HG02840 (cell line): ENCODE results near the gene ARMC7.
"Not testable (repeated sequence)": the region's sequence is repeated elsewhere in the genome, so short reads cannot be mapped to it uniquely, and the experiment has no call there.

Experiments
- ATAC-seq: cut with Tn5 transposase; IDR thresholded peaks from one replicate; pipeline ENCODE4 v1.9.1; 2021; ENCODE audit warnings: mild to moderate bottlenecking, moderate library complexity, moderate number of reproducible peaks; ENCODE audit not compliant: unreplicated experiment, low FRiP score

The ARMC7 gene

GRCh38 chr17:75109407-75110233 lies at the start of gene ARMC7:
Gene ARMC7 (plus strand): TSS chr17:75109969. CDS start chr17:75110289, 320 bp downstream.
- ATAC-seq = peak; percentile 59

DNA sequence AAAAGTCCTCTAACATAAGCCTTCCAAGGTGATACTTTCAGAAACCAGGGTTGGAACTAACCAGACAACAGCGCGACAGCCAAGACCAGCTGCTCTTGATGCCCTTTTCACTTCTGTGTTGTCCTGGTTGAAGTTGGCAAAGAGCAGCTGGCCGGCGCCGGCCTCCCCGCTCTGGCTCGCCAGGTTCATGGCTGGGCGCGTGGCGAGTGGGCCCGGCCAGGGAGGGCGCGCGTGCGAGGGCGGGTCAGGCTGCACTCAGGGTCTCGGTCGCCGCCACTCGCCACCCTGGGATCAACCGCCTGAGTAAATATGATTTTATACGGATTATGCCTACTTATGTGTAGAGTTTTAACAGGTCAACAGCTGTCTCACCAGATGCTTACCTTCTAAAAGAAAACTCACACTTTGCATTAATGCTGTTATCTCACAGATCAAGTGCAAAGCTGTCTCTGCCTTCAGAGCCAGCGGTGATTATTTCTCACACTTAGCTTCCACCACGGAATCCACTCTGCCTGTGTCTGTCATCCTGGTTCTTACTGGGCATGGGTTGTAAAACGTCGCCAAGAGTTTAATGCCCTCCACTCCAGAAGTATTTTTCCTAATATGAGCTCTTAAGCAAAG lies 49.2 kb upstream of the ARMC7 start:
- no peak for ATAC-seq

DNA sequence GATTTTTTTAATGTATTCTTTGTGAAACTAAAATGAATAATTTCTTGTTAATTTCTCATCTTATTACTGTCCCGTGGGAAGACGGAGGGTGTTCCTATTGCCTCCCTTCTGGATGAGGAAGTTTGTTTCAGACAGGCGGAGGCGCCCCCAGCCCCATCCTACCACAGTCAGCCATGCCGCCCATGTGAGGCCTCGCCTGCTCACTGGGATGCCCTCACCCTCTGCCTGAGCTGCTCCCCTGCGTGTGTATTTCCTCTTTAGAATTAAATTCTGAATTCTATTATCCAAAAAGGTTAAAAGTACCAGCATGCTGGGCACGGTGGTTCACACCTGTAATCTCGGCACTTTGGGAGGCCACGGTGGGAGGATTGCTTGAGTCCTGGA lies 48.7 kb upstream of the ARMC7 start:
- ATAC-seq = no peak

GRCh38 chr17:75061618-75062017 lies 48.2 kb upstream of the ARMC7 start:
- ATAC-seq = no peak

DNA sequence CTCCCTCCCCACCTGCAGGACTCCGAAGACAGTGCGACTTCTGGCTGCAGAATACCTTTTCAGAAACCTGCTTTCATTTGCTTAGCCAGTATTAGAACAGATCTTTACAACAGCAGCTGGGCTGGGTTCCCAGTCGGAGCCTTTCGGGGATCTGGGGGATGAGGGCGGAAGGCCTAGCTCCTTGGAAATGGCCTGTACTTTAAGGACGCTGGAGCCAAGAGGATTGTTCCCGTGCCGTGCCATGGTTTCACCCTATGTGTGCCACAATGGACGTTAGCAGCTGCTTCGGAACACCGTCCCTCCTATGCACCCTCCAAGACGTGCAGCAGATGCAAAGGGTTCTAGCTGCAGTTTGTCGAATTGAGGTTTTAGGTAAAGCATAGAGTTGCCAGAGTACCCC lies 46.6 kb upstream of the ARMC7 start:
- ATAC-seq = no peak

- ATAC-seq = no peak
Measured at GRCh38 chr17:75063626-75064025, 46.1 kb upstream of the ARMC7 start.

DNA sequence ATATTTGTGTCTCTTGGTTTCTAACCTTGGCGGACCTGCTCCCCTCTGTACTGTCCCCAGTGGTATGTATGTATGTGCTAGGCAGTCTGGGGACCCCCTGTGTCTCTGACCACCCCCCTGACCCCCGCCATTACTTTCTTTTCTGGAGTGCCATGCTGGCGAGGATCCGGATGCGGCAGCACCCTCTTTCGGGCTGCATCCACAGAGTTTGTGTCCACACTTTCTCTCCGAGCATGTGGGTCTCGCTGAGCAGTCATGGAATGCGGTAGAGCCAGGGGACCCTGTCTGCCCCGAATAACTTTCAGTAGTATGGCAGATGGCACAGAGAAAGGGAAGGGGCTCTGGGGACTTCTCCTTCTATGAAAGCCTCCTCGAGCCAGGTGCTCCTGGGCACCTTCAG lies 45.7 kb upstream of the ARMC7 start:
- no peak for ATAC-seq

DNA sequence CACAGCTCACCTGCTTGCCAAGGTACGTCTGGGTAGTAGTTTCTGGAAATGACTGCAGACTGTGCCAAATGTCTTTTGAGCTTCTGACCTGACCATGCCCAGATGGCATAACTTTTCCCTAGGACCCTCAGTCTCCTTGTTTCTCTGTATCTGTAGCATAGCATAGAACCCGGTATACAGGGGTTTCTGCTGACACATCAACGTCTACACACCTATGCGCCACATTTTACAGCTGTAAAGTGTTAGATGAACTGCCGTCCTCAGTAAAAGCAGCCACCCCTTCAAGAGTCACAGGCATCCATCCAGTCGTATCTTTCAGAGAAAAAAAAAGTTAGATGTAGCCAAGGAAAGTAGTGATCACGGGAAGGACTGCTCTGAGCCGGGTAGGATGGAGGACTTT lies 45.3 kb upstream of the ARMC7 start:
- no peak for ATAC-seq

- ATAC-seq = no peak
Measured at GRCh38 chr17:75064867-75065561, 44.8 kb upstream of the ARMC7 start.

DNA sequence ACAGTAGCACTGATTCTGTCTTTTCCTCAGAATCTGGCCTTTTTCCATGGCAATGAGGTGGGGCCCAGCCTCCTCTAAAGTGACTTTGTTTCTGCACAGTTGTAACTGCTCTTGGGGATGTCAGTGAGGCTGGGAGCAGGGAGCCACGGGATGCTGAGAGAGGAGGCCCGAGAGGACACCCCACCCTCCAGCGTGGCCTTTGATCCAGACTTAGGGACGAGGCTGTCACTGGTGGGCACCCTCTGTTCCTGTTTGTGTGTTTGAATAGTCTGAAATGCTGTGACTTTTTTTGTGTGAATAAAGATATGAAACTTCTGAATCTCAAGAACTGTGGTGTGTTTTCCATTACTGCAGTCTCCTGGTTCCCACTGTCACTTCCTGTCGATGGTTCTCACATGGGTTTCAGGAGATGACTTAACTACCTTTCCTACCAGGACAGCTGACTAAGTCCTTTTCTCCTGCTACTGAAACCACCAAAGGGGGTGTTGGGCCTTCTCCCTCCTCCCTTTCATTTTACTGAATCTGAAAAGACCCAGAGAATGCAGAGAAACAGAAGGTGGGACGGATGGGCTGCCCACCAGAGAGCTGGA lies 44.1 kb upstream of the ARMC7 start:
- ATAC-seq = no peak

GRCh38 chr17:75067856-75068255 lies 41.9 kb upstream of the ARMC7 start:
- ATAC-seq = no peak

DNA sequence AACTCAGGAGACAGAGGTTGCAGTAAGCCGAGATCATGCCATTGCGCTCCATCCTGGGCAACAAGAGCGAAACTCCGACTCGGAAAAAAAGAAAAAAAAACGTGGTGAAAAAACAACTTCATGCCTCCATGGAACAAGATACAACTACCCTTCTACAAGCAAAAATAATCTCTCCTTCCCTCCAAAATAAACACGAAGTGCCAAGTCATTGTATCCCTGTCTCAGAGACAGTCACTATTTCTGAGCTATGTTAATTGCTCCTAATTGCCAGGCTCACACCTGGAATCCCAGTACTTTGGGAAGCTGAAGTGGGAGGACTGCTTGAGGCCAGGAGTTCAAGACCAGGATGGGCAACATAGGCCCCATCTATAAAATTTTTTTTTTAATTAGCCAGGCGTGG lies 41.0 kb upstream of the ARMC7 start:
- no peak for ATAC-seq

GRCh38 chr17:75069783-75070182 lies 40.0 kb upstream of the ARMC7 start:
- ATAC-seq = no peak

- not testable (repeated sequence) for ATAC-seq
Measured at GRCh38 chr17:75071478-75072271, 38.1 kb upstream of the ARMC7 start.

DNA sequence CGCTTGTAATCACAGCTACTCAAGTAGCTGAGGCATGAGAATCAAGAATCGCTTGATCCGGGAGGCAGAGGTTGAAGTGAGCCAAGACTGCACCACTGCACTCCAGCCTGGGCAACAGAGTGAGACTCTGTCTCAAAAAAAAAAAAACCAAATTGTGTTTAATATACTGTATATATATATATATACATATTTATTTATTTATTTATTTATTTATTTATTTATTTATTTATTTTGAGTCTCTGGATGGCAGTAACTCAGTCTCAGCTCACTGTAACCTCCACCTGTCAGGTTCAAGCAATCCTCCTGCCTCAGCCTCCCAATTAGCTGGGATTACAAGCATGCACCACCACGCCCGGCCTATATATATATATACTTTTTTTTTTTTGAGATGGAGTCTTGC lies 36.9 kb upstream of the ARMC7 start:
- ATAC-seq = not testable (repeated sequence)

GRCh38 chr17:75073618-75074047 lies 36.1 kb upstream of the ARMC7 start:
- no peak for ATAC-seq

GRCh38 chr17:75074532-75074931 lies 35.2 kb upstream of the ARMC7 start:
- no peak for ATAC-seq

DNA sequence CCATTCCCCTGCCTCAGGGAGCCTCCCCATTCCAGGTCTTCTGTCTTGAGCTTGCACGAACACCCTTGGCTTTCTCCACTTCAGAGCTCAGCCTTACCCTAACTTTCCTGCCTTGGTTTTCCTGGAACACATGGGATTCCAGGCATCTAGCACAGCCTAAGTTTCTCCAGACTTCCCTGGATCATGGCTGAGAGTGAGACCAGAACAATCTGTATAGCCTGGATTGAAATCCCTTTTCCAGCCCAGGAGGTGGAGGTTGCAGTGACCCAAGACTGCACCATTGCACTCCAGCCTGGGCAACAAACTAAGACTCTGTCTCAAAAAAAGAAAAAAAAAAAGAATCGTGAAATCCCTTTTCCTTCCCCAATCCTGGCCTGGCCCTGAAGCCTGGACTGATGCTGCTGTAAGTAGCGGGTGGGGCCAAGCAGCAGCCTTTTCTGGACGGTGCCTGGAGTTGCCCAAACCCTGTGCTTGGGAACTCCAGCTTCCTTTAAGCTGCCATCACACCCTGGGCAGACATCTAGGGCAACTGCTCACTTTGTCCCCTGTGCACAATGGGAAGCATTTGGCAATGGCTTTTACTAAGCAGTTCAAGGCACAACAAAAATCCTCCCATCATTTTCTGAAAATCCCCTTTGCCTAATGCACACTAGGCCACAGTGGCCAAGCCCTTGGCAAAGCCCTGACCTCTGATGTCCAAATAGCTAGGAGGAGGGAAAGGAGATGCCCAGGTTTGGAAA lies 34.0 kb upstream of the ARMC7 start:
- no peak for ATAC-seq

- ATAC-seq = no peak
Measured at GRCh38 chr17:75077072-75077495, 32.7 kb upstream of the ARMC7 start.
